H1 (cell line): ENCODE data around the gene ZP2. TPM values are rescaled to one million over a fixed set of nuclear protein-coding genes. Genes with fewer than 3 reads are reported as not detected.

Source experiments
- CTCF ChIA-PET: fragments of 300-600 bp; sonication (Branson Sonifier 250); formaldehyde crosslinking; loops from one replicate; lab custom pipeline; 2021; ENCODE audit not compliant: partially characterized antibody; lab: Charles Lee
- POLR2A ChIA-PET: fragments of 300-600 bp; sonication (Branson Sonifier 250); formaldehyde crosslinking; loops from one replicate; lab custom pipeline; 2021; ENCODE audit warnings: inconsistent platforms; ENCODE audit not compliant: partially characterized antibody; lab: Charles Lee
- DNase-seq, 2 experiments: peaks; one replicate each; pipeline versions ENCODE4 v3.0.0 to v3.0.0-alpha.2; 2010 to 2022; ENCODE audit warnings: low spot score in 2 of 2, low read depth in 1 of 2, mixed read lengths in 1 of 2
- FAIRE-seq: peaks from 2 replicates; lab custom pipeline; 2011; peaks lifted over from hg19 to GRCh38; lab: Jason Lieb, UNC
- H2AFZ ChIP-seq: 2 replicates; pipeline ENCODE4 v1.8.1; 2012; ENCODE audit warnings: low read length, inconsistent platforms
- H2AK5ac ChIP-seq: 2 replicates; pipeline ENCODE4 v1.6.1; 2013; ENCODE audit warnings: low read depth, low read length
- H2BK120ac ChIP-seq: replicated peaks from 2 replicates; pipeline ENCODE3; 2013; ENCODE audit warnings: low read depth, low read length, inconsistent platforms
- H2BK12ac ChIP-seq: 2 replicates; pipeline ENCODE4 v1.6.1; 2013; ENCODE audit warnings: low read depth, low read length
- H2BK15ac ChIP-seq: 2 replicates; pipeline ENCODE4 v1.6.1; 2013; ENCODE audit warnings: low read length
- H2BK20ac ChIP-seq: 2 replicates; pipeline ENCODE4 v1.6.1; 2013; ENCODE audit warnings: low read length
- H2BK5ac ChIP-seq: 2 replicates; pipeline ENCODE4 v1.6.1; 2013; ENCODE audit warnings: low read depth, low read length
- H3K14ac ChIP-seq: 2 replicates; pipeline ENCODE4 v1.6.1; 2013; ENCODE audit warnings: inconsistent platforms; ENCODE audit not compliant: insufficient read length
- H3K18ac ChIP-seq: 2 replicates; pipeline ENCODE4 v1.6.1; 2013; ENCODE audit warnings: low read length; ENCODE audit errors: extremely low read depth
- H3K23ac ChIP-seq: 2 replicates; pipeline ENCODE4 v1.6.1; 2013; ENCODE audit warnings: inconsistent platforms; ENCODE audit not compliant: insufficient read length
- H3K23me2 ChIP-seq: 2 replicates; pipeline ENCODE4 v1.6.1; 2013; ENCODE audit warnings: low read depth, low read length
- H3K27ac ChIP-seq: 2 replicates; pipeline ENCODE4 v1.6.1; 2011; ENCODE audit warnings: low read depth, low read length, inconsistent platforms
- H3K27me3 ChIP-seq, 4 experiments: replicated peaks in 1 of 4; 1 replicate in 1 of 4; 2 replicates in 3 of 4; pipeline versions ENCODE4 v1.6.1 to v1.8.1; 2011 to 2013; ENCODE audit warnings: low read length in 3 of 4, mild to moderate bottlenecking in 3 of 4, inconsistent platforms in 2 of 4, mixed read lengths in 2 of 4, moderate library complexity in 1 of 4; ENCODE audit not compliant: control insufficient read depth in 3 of 4, insufficient read depth in 3 of 4; ENCODE audit errors: extremely low read depth in 1 of 4
- H3K36me3 ChIP-seq, 4 experiments: 2 replicates each; pipeline versions ENCODE4 v1.6.1 to v1.8.1; 2011 to 2013; ENCODE audit warnings: mild to moderate bottlenecking in 4 of 4, low read length in 3 of 4, moderate library complexity in 2 of 4, control low read depth in 1 of 4, inconsistent platforms in 1 of 4; ENCODE audit not compliant: insufficient read depth in 4 of 4, control insufficient read depth in 2 of 4
- H3K4ac ChIP-seq: replicated peaks from 2 replicates; pipeline ENCODE3; 2013; ENCODE audit warnings: low read length, low read depth, mixed read lengths, inconsistent platforms; ENCODE audit not compliant: insufficient read length
- H3K4me1 ChIP-seq, 4 experiments: replicated peaks in 1 of 4; 1 replicate in 1 of 4; 2 replicates in 3 of 4; pipeline versions ENCODE4 v1.6.1 to v1.8.1; 2011 to 2013; ENCODE audit warnings: low read length in 3 of 4, inconsistent platforms in 2 of 4, mixed read lengths in 1 of 4; ENCODE audit not compliant: insufficient read depth in 4 of 4, control insufficient read depth in 3 of 4
- H3K4me2 ChIP-seq, 2 experiments: 2 replicates each; pipeline versions ENCODE4 v1.6.1 to v1.8.1; 2011 to 2013; ENCODE audit warnings: low read depth in 2 of 2, low read length in 2 of 2, control low read depth in 1 of 2, inconsistent platforms in 1 of 2, mild to moderate bottlenecking in 1 of 2; ENCODE audit not compliant: insufficient read depth in 1 of 2
- H3K4me3 ChIP-seq, 4 experiments: fragments of 200-600, 300-600 bp in 1 of 4; sonication (generic), shearing (Covaris generic), sonication (Bioruptor Twin) in 1 of 4; 2 replicates each; pipeline versions ENCODE4 v1.5.1 to v1.8.1; 2011 to 2016; ENCODE audit warnings: low read length in 4 of 4, low read depth in 3 of 4, control low read depth in 2 of 4, inconsistent platforms in 2 of 4, mild to moderate bottlenecking in 2 of 4, mixed read lengths in 1 of 4, moderate library complexity in 1 of 4; ENCODE audit not compliant: insufficient read depth in 2 of 4; ENCODE audit errors: extremely low read depth in 1 of 4
- H3K56ac ChIP-seq: replicated peaks from 2 replicates; pipeline ENCODE3; 2013; ENCODE audit warnings: low read depth, mild to moderate bottlenecking, mixed read lengths, low read length, inconsistent platforms; ENCODE audit not compliant: insufficient read length
- H3K79me1 ChIP-seq: 2 replicates; pipeline ENCODE4 v1.6.1; 2013; ENCODE audit warnings: low read depth, low read length, control low read depth
- H3K79me2 ChIP-seq, 2 experiments: 2 replicates each; pipeline versions ENCODE4 v1.6.1 to v1.8.1; 2012 to 2013; ENCODE audit warnings: low read length in 2 of 2, mild to moderate bottlenecking in 2 of 2, inconsistent platforms in 1 of 2; ENCODE audit not compliant: insufficient read depth in 2 of 2, control insufficient read depth in 1 of 2
- H3K9ac ChIP-seq, 4 experiments: replicated peaks in 1 of 4; 1 replicate in 1 of 4; 2 replicates in 3 of 4; pipeline versions ENCODE4 v1.6.1 to v1.8.1; 2011 to 2013; ENCODE audit warnings: low read depth in 3 of 4, low read length in 3 of 4, control low read depth in 2 of 4, mild to moderate bottlenecking in 2 of 4, moderate library complexity in 2 of 4, inconsistent platforms in 1 of 4; ENCODE audit errors: extremely low read depth in 1 of 4
- H3K9me3 ChIP-seq, 2 experiments: 2 replicates each; pipeline versions ENCODE4 v1.6.1 to v1.8.1; 2012 to 2013; ENCODE audit warnings: mild to moderate bottlenecking in 2 of 2, moderate library complexity in 2 of 2, control low read depth in 1 of 2, inconsistent platforms in 1 of 2, low read depth in 1 of 2, low read length in 1 of 2, mixed read lengths in 1 of 2; ENCODE audit not compliant: insufficient read depth in 2 of 2
- H4K20me1 ChIP-seq, 2 experiments: replicated peaks in 1 of 2; 2 replicates each; pipeline versions ENCODE3 to v1.8.1; 2011 to 2013; ENCODE audit warnings: inconsistent platforms in 2 of 2, low read length in 2 of 2, mild to moderate bottlenecking in 1 of 2; ENCODE audit not compliant: insufficient read depth in 2 of 2, control insufficient read depth in 1 of 2
- H4K5ac ChIP-seq: 2 replicates; pipeline ENCODE4 v1.6.1; 2013; ENCODE audit warnings: low read length, low read depth, mixed read lengths, inconsistent platforms; ENCODE audit not compliant: insufficient read length
- H4K8ac ChIP-seq: 2 replicates; pipeline ENCODE4 v1.8.0; 2013; ENCODE audit warnings: mild to moderate bottlenecking, moderate library complexity, low read length, inconsistent platforms; ENCODE audit not compliant: insufficient read depth; ENCODE audit errors: extremely low read depth
- H4K91ac ChIP-seq: replicated peaks from 2 replicates; pipeline ENCODE3; 2013; ENCODE audit warnings: low read length, mixed read lengths, inconsistent platforms; ENCODE audit not compliant: insufficient read length
- CBX8 ChIP-seq: fragments of 300-800, 300-1000 bp; sonication (generic); IDR thresholded peaks from 2 replicates; pipeline ENCODE4 v1.7.1; 2016; ENCODE audit warnings: low read depth, low read length, borderline replicate concordance
- CTBP2 ChIP-seq: IDR thresholded peaks from 2 replicates; pipeline ENCODE4 v1.7.0; 2011; ENCODE audit warnings: borderline replicate concordance, mild to moderate bottlenecking, moderate library complexity, mixed read lengths, low read length; ENCODE audit not compliant: insufficient read depth, insufficient read length
- MAX ChIP-seq: IDR thresholded peaks from 2 replicates; pipeline ENCODE4 v1.6.1; 2012; ENCODE audit warnings: inconsistent platforms
- POU5F1 ChIP-seq: IDR thresholded peaks from 2 replicates; pipeline ENCODE4 v1.6.1; 2011; ENCODE audit warnings: low read depth, mild to moderate bottlenecking, low read length, moderate library complexity
- RAD21 ChIP-seq, 2 experiments: IDR thresholded peaks in 1 of 2; conservative IDR thresholded peaks in 1 of 2; 2 replicates each; pipeline ENCODE4 v1.6.1; 2011; ENCODE audit warnings: low read depth in 2 of 2, low read length in 2 of 2, improper control_type of control experiment in 1 of 2, inconsistent platforms in 1 of 2, mild to moderate bottlenecking in 1 of 2, moderate library complexity in 1 of 2
- SP1 ChIP-seq: IDR thresholded peaks from 2 replicates; pipeline ENCODE4 v1.6.1; 2011; ENCODE audit warnings: low read depth, low read length
- WGBS, 2 experiments: shearing (Covaris generic) in 1 of 2; methylation state at CpG; one replicate each; pipeline versions ENCODE4 v1.1.6 to v1.1.7; 2013 to 2015; ENCODE audit warnings: low lambda C conversion rate in 2 of 2, mixed read lengths in 2 of 2, inconsistent platforms in 1 of 2, low coverage in 1 of 2, missing lambda C conversion rate in 1 of 2; ENCODE audit not compliant: insufficient replicate concordance in 2 of 2, insufficient coverage in 1 of 2, insufficient read length in 1 of 2; ENCODE audit errors: extremely low coverage in 1 of 2, missing lambda C conversion rate in 1 of 2; 5-methylcytosine and 5-hydroxymethylcytosine counted together
- polyA plus RNA-seq, 7 experiments: library from polyadenylated mRNA; depleted of rRNA in 3 of 7; stranded (reverse) in 5 of 7; unstranded in 2 of 7; fragments of >200 nt in 5 of 7; fragments of 200-250 nt in 2 of 7; gene quantifications; 1 replicate in 5 of 7; 2 replicates in 1 of 7; 4 replicates in 1 of 7; pipeline versions ENCODE4 v1.2.1 to v1.2.3, GENCODE V29; 2011 to 2013; ENCODE audit warnings: missing spikeins in 2 of 7, mixed read lengths in 2 of 7
- total RNA-seq: library from RNA; stranded (reverse); fragmentation: NEBNext Ultra II Directional; extraction: Animal tissue kit (Norgen Biotek cat#: 25700); gene quantifications from 2 replicates; pipeline ENCODE4 v1.2.1, GENCODE V29; 2021

The ZP2 gene
- total and polyA plus RNA-seq, 2 of the 8 experiments (the other 6 are each of a cell fraction or from before 2014, with no cell fraction given): not detected

- H3K4me3 ChIP-seq: no peak overlapping the region
- H4K20me1 ChIP-seq: peaks cover 0 to 2% of the 10 kb centered on the region in 2 experiments
- H3K9me3 ChIP-seq: no peaks in the 10 kb centered on the region
- no peak overlapping the region for H2BK120ac ChIP-seq
- no peak overlapping the region for H2BK15ac ChIP-seq
- H3K4me2 ChIP-seq: no peak overlapping the region
- TF ChIP-seq POU5F1 (no peak), CBX8 (no peak), RAD21 (IDR thresholded peaks at IDR 0.05 in 1 of 2, conservative IDR thresholded peaks at IDR 0.05 in 1 of 2; ENCODE audit: low read depth in 2 of 2, low read length in 2 of 2) (no peak), CTBP2 (no peak), MAX (no peak), SP1 (no peak)
- no peak overlapping the region for H3K27ac ChIP-seq
- no peaks in the 10 kb centered on the region for H3K27me3 ChIP-seq
- H2BK12ac ChIP-seq: no peak overlapping the region
- no peak overlapping the region for H2AFZ ChIP-seq
- no peak for DNase-seq
- H2BK20ac ChIP-seq: no peak overlapping the region
- H3K79me1 ChIP-seq: peaks cover 6% of the 10 kb centered on the region; the same call in 1 of the 2 replicates
- no peak overlapping the region for H3K56ac ChIP-seq
- POLR2A ChIA-PET: no interaction called here
- H3K79me2 ChIP-seq: peaks cover 0 to 23% of the 10 kb centered on the region in 2 experiments; a peak in 2 of 4 replicates
- 97% methylated on average over 4 of the region's 4 CpGs; no CpG with 5 or more reads in 1 of the 2 experiments for WGBS, 2 experiments
- no peak overlapping the region for H4K5ac ChIP-seq
- no peak overlapping the region for H3K18ac ChIP-seq
- no peak overlapping the region for H3K9ac ChIP-seq
- H3K4me1 ChIP-seq: peaks cover 0 to 5% (median 0%) of the 10 kb centered on the region in 4 experiments; a peak in 1 of 7 replicates
- no peak overlapping the region for H3K14ac ChIP-seq
- H3K23ac ChIP-seq: no peak overlapping the region
- H2BK5ac ChIP-seq: no peak overlapping the region
- H3K4ac ChIP-seq: no peak overlapping the region
- CTCF ChIA-PET: interaction anchor here (0.8 to 1.6 kb wide), 2 partner anchors 25 to 137 kb away, joined by 3 to 4 read pairs; no protein-coding TSS in a partner anchor
- peaks cover 11 to 62% (median 38%) of the 10 kb centered on the region in 4 experiments for H3K36me3 ChIP-seq
- no peak for FAIRE-seq
- no peak overlapping the region for H4K8ac ChIP-seq
- H2AK5ac ChIP-seq: no peak overlapping the region
- peaks cover 9% of the 10 kb centered on the region for H3K23me2 ChIP-seq
- H4K91ac ChIP-seq: no peak overlapping the region
Observed at GRCh38 chr16:21163576-21163975, 47.8 kb downstream of the ZP2 start.
